Measurements from ENCODE around the gene ADAM30.

The ADAM30 gene

GRCh38 chr1:119896303-119896702 is at the start of gene ADAM30:
ADAM30 (minus strand) TSS chr1:119896515; CDS start chr1:119896336, 179 bp downstream.
- no peak for ATAC-seq (replicated peaks; ENCODE audit: extremely low read depth, poor library complexity, severe bottlenecking)
- H3K9me3 Mint-ChIP-seq: no peaks in the 10 kb centered on the region
- no peak within 1 kb of the TSS for H3K4me3 Mint-ChIP-seq
- DNase-seq (ENCODE audit: low spot score in 2 of 2): no peak
- peaks cover 2% of the 10 kb centered on the region for H3K36me3 Mint-ChIP-seq (ENCODE audit: insufficient read depth)
- no peak within 1 kb of the TSS for H3K27ac Mint-ChIP-seq (ENCODE audit: low read depth)
- H3K27me3 Mint-ChIP-seq: peaks cover 10% of the 10 kb centered on the region
- no peaks in the 10 kb centered on the region for H3K4me1 Mint-ChIP-seq

GRCh38 chr1:119943216-119943615 is 46.9 kb upstream of the ADAM30 start:
- no peaks in the 10 kb centered on the region for H3K9me3 Mint-ChIP-seq
- no peaks in the 10 kb centered on the region for H3K4me1 Mint-ChIP-seq
- DNase-seq (ENCODE audit: low spot score in 2 of 2) (no peak), ATAC-seq (replicated peaks; ENCODE audit: extremely low read depth, poor library complexity, severe bottlenecking) (no peak)
- no peak overlapping the region for H3K4me3 Mint-ChIP-seq
- no peak overlapping the region for H3K27ac Mint-ChIP-seq (ENCODE audit: low read depth)
- H3K36me3 Mint-ChIP-seq (ENCODE audit: insufficient read depth): peaks cover 30% of the 10 kb centered on the region
- no peaks in the 10 kb centered on the region for H3K27me3 Mint-ChIP-seq

- ATAC-seq (replicated peaks; ENCODE audit: extremely low read depth, poor library complexity, severe bottlenecking) (no peak), DNase-seq (ENCODE audit: low spot score in 2 of 2) (no peak)
- peaks cover 33% of the 10 kb centered on the region for H3K36me3 Mint-ChIP-seq (ENCODE audit: insufficient read depth)
Measured at GRCh38 chr1:119941392-119941791, 45.1 kb upstream of the ADAM30 start.

GRCh38 chr1:119940697-119941096 is 44.4 kb upstream of the ADAM30 start:
- ATAC-seq (replicated peaks; ENCODE audit: extremely low read depth, poor library complexity, severe bottlenecking): no peak
- Mint-ChIP-seq H3K4me3 (no peak overlapping the region), H3K4me1 (no peaks in the 10 kb centered on the region), H3K27ac (ENCODE audit: low read depth) (no peak overlapping the region), H3K36me3 (ENCODE audit: insufficient read depth) (peaks cover 38% of the 10 kb centered on the region), H3K27me3 (no peaks in the 10 kb centered on the region), H3K9me3 (no peaks in the 10 kb centered on the region)
- DNase-seq (ENCODE audit: low spot score in 2 of 2): no peak

More at GRCh38 chr1:119941392-119941791, 45.1 kb upstream of the ADAM30 start:
- no peaks in the 10 kb centered on the region for H3K27me3 Mint-ChIP-seq
- no peak overlapping the region for H3K4me3 Mint-ChIP-seq
- no peak overlapping the region for H3K27ac Mint-ChIP-seq (ENCODE audit: low read depth)
- H3K4me1 Mint-ChIP-seq: no peaks in the 10 kb centered on the region
- H3K9me3 Mint-ChIP-seq: no peaks in the 10 kb centered on the region

- no peaks in the 10 kb centered on the region for H3K27me3 Mint-ChIP-seq
- peaks cover 53% of the 10 kb centered on the region for H3K36me3 Mint-ChIP-seq (ENCODE audit: insufficient read depth)
- DNase-seq (ENCODE audit: low spot score in 2 of 2): no peak
- H3K9me3 Mint-ChIP-seq: peaks cover 6% of the 10 kb centered on the region
- no peaks in the 10 kb centered on the region for H3K4me1 Mint-ChIP-seq
- H3K4me3 Mint-ChIP-seq: no peak overlapping the region
- no peak for ATAC-seq (replicated peaks; ENCODE audit: extremely low read depth, poor library complexity, severe bottlenecking)
- no peak overlapping the region for H3K27ac Mint-ChIP-seq (ENCODE audit: low read depth)
Measured at GRCh38 chr1:119937198-119937597, 40.9 kb upstream of the ADAM30 start.

- no peak overlapping the region for H3K27ac Mint-ChIP-seq (ENCODE audit: low read depth)
- ATAC-seq (replicated peaks; ENCODE audit: extremely low read depth, poor library complexity, severe bottlenecking) (no peak), DNase-seq (ENCODE audit: low spot score in 2 of 2) (no peak)
- H3K4me1 Mint-ChIP-seq: no peaks in the 10 kb centered on the region
- H3K27me3 Mint-ChIP-seq: no peaks in the 10 kb centered on the region
- peaks cover 6% of the 10 kb centered on the region for H3K9me3 Mint-ChIP-seq
- no peak overlapping the region for H3K4me3 Mint-ChIP-seq
- H3K36me3 Mint-ChIP-seq (ENCODE audit: insufficient read depth): peaks cover 50% of the 10 kb centered on the region
Measured at GRCh38 chr1:119935915-119936314, 39.6 kb upstream of the ADAM30 start.

GRCh38 chr1:119935373-119935772 is 39.1 kb upstream of the ADAM30 start:
- Mint-ChIP-seq H3K9me3 (peaks cover 6% of the 10 kb centered on the region), H3K27me3 (no peaks in the 10 kb centered on the region)
- no peak for ATAC-seq (replicated peaks; ENCODE audit: extremely low read depth, poor library complexity, severe bottlenecking)

GRCh38 chr1:119933397-119933796 is 37.1 kb upstream of the ADAM30 start:
- Mint-ChIP-seq H3K36me3 (ENCODE audit: insufficient read depth) (peaks cover 48% of the 10 kb centered on the region), H3K4me1 (no peaks in the 10 kb centered on the region), H3K27ac (ENCODE audit: low read depth) (no peak overlapping the region), H3K9me3 (peaks cover 6% of the 10 kb centered on the region), H3K27me3 (no peaks in the 10 kb centered on the region), H3K4me3 (no peak overlapping the region)
- no peak for DNase-seq (ENCODE audit: low spot score in 2 of 2)
- ATAC-seq (replicated peaks; ENCODE audit: extremely low read depth, poor library complexity, severe bottlenecking): no peak

More at GRCh38 chr1:119935373-119935772, 39.1 kb upstream of the ADAM30 start:
- DNase-seq (ENCODE audit: low spot score in 2 of 2): no peak
- no peak overlapping the region for H3K27ac Mint-ChIP-seq (ENCODE audit: low read depth)
- H3K4me1 Mint-ChIP-seq: no peaks in the 10 kb centered on the region
- no peak overlapping the region for H3K4me3 Mint-ChIP-seq
- peaks cover 52% of the 10 kb centered on the region for H3K36me3 Mint-ChIP-seq (ENCODE audit: insufficient read depth)

GRCh38 chr1:119929643-119930315 is 33.5 kb upstream of the ADAM30 start:
- Mint-ChIP-seq H3K4me3 (no peak overlapping the region), H3K9me3 (peaks cover 6% of the 10 kb centered on the region), H3K27ac (ENCODE audit: low read depth) (no peak overlapping the region), H3K36me3 (ENCODE audit: insufficient read depth) (peaks cover 52% of the 10 kb centered on the region), H3K4me1 (no peaks in the 10 kb centered on the region), H3K27me3 (no peaks in the 10 kb centered on the region)
- no peak for ATAC-seq (replicated peaks; ENCODE audit: extremely low read depth, poor library complexity, severe bottlenecking)
- no peak for DNase-seq (ENCODE audit: low spot score in 2 of 2)

- Mint-ChIP-seq H3K9me3 (no peaks in the 10 kb centered on the region), H3K27me3 (no peaks in the 10 kb centered on the region), H3K36me3 (ENCODE audit: insufficient read depth) (peaks cover 56% of the 10 kb centered on the region), H3K4me1 (no peaks in the 10 kb centered on the region), H3K4me3 (no peak overlapping the region), H3K27ac (ENCODE audit: low read depth) (peak overlapping the region; percentile 59)
- DNase-seq (ENCODE audit: low spot score in 2 of 2) (no peak), ATAC-seq (replicated peaks; ENCODE audit: extremely low read depth, poor library complexity, severe bottlenecking) (no peak)
Measured at GRCh38 chr1:119926553-119926952, 30.2 kb upstream of the ADAM30 start.

GRCh38 chr1:119924948-119925898 is 28.9 kb upstream of the ADAM30 start:
- no peak for DNase-seq (ENCODE audit: low spot score in 2 of 2)
- no peaks in the 10 kb centered on the region for H3K27me3 Mint-ChIP-seq
- H3K4me1 Mint-ChIP-seq: no peaks in the 10 kb centered on the region
- H3K9me3 Mint-ChIP-seq: no peaks in the 10 kb centered on the region
- H3K36me3 Mint-ChIP-seq (ENCODE audit: insufficient read depth): peaks cover 50% of the 10 kb centered on the region
- no peak for ATAC-seq (replicated peaks; ENCODE audit: extremely low read depth, poor library complexity, severe bottlenecking)
- peak overlapping the region; percentile 14 for H3K27ac Mint-ChIP-seq (ENCODE audit: low read depth)
- no peak overlapping the region for H3K4me3 Mint-ChIP-seq

- H3K9me3 Mint-ChIP-seq: no peaks in the 10 kb centered on the region
- no peaks in the 10 kb centered on the region for H3K4me1 Mint-ChIP-seq
- DNase-seq (ENCODE audit: low spot score in 2 of 2) (no peak), ATAC-seq (replicated peaks; ENCODE audit: extremely low read depth, poor library complexity, severe bottlenecking) (no peak)
- H3K27me3 Mint-ChIP-seq: no peaks in the 10 kb centered on the region
- H3K36me3 Mint-ChIP-seq (ENCODE audit: insufficient read depth): peaks cover 50% of the 10 kb centered on the region
- no peak overlapping the region for H3K4me3 Mint-ChIP-seq
- no peak overlapping the region for H3K27ac Mint-ChIP-seq (ENCODE audit: low read depth)
Measured at GRCh38 chr1:119920104-119920968, 24.0 kb upstream of the ADAM30 start.

All from central memory CD8-positive, alpha-beta T cell (primary cell).